Measurements from ENCODE around the gene ECM1. TPM values are rescaled to one million over a fixed set of nuclear protein-coding genes. Genes with fewer than 3 reads are reported as not detected.

The ECM1 gene
- total and polyA plus RNA-seq, 2 of the 8 experiments (the other 6 are each of a cell fraction or from before 2014, with no cell fraction given) = 0.95 to 0.98 TPM

- TF ChIP-seq BACH1 (IDR thresholded peaks at IDR 0.05; ENCODE audit: low read length) = no peak
- peak; percentile 46; the same call in 1 of the 2 replicates for TF ChIP-seq E2F6 (IDR thresholded peaks at IDR 0.05)
- TF ChIP-seq FOSL1 (IDR thresholded peaks at IDR 0.05; ENCODE audit: insufficient read depth, low read depth, low read length) = no peak
- TF ChIP-seq PHF8 (conservative IDR thresholded peaks at IDR 0.05; ENCODE audit: low read depth, low read length) = peak; percentile 83
- peak; percentile 80 for TF ChIP-seq KDM5A (IDR thresholded peaks at IDR 0.05; ENCODE audit: low read length)
- no peak for TF ChIP-seq EP300 (IDR thresholded peaks at IDR 0.05; ENCODE audit: borderline replicate concordance in 1 of 2, low read depth in 2 of 2, low read length in 2 of 2)
- peak; percentile 25; the same call in 1 of the 2 replicates for TF ChIP-seq JUND (IDR thresholded peaks at IDR 0.05; ENCODE audit: low read length)
- peak; percentile 90 for TF ChIP-seq TBP (IDR thresholded peaks at IDR 0.05; ENCODE audit: low read depth, low read length)
- TF ChIP-seq ASH2L (IDR thresholded peaks at IDR 0.05; ENCODE audit: low read length) = peak; percentile 96
- TF ChIP-seq CHD1 (IDR thresholded peaks at IDR 0.05; ENCODE audit: low read depth, low read length) = no peak
- TF ChIP-seq GTF2F1 (IDR thresholded peaks at IDR 0.05; ENCODE audit: borderline replicate concordance, low read depth, low read length) = peak; percentile 82; the same call in 1 of the 2 replicates
- TF ChIP-seq CREB1 (IDR thresholded peaks at IDR 0.05) = peak; percentile 76
- peak in 1 of 2 experiments; percentile 71; a peak in 2 of 4 replicates for TF ChIP-seq SIN3A (conservative IDR thresholded peaks at IDR 0.05 in 1 of 2, IDR thresholded peaks at IDR 0.05 in 1 of 2; ENCODE audit: low read depth in 1 of 2, low read length in 2 of 2)
- no peak for TF ChIP-seq ATF3 (IDR thresholded peaks at IDR 0.05; ENCODE audit: insufficient read depth, low read depth, low read length)
- TF ChIP-seq TEAD4 (IDR thresholded peaks at IDR 0.05; ENCODE audit: low read depth, low read length) = 0 out of 2 replicates have a peak, but pooled peaks have one; percentile 50
- TF ChIP-seq SP4 (IDR thresholded peaks at IDR 0.05; ENCODE audit: low read length) = peak; percentile 87
- peak; percentile 100 for TF ChIP-seq SP1 (IDR thresholded peaks at IDR 0.05; ENCODE audit: low read depth, low read length)
These were observed 20.7 kb upstream of the ECM1 start, which contains the start of gene TARS2 (continued) for GRCh38 chr1:150486966-150487762.
